ENCODE results near the gene SIGLEC1. TPM values are rescaled to one million over a fixed set of nuclear protein-coding genes. Genes with fewer than 3 reads are reported as not detected.

SIGLEC1 gene
- total and polyA plus RNA-seq, 2 of the 8 experiments (the other 6 are each of a cell fraction or from before 2014, with no cell fraction given): 0.02 TPM; not detected in 1

DNA sequence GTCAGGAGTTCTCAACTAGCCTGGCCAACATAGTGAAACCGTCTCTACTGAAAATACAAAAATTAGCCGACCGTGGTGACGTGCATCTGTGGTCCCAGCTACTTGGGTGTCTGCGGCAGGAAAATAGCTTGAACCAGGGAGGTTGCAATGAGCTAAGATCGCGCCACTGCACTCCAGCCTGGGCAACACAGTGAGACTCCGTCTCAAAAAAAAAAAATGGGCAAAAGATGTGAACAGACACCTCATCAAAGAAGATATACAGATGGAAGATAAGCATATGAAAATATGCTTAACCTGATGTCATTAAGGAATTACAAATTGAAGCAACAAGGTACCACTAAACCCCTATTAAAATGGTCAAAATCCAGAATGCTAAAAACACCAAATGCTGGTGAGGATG lies 10.9 kb upstream of the SIGLEC1 start (continued):
- TF ChIP-seq BACH1 (IDR thresholded peaks at IDR 0.05; ENCODE audit: low read length) (no peak), POLR2A (IDR thresholded peaks at IDR 0.05; ENCODE audit: control extremely low read depth in 1 of 2, low read depth in 2 of 2, low read length in 2 of 2) (no peak)

Data from H1 (cell line).